ENCODE data around the gene OR2B2. TPM values are rescaled to one million over a fixed set of nuclear protein-coding genes. Genes with fewer than 3 reads are reported as not detected.

OR2B2 gene
- total and polyA plus RNA-seq, 2 of the 4 experiments (the other 2 are of a cell fraction) = not detected

GRCh38 chr6:27864906-27865849 is 47.0 kb downstream of the OR2B2 start:
- peaks cover 4% of the 10 kb centered on the region; the same call in 1 of the 2 replicates for H3K9me1 ChIP-seq (ENCODE audit: insufficient read depth, low read length)
- peak overlapping the region; percentile 64; the same call in 1 of the 2 replicates for H3K56ac ChIP-seq (ENCODE audit: extremely low read depth, insufficient read depth, low read length)
- in situ Hi-C loops (cut with MboI; ENCODE audit: low sequenced_read_pairs) = loop anchor here (5.0 kb wide), 1 partner anchor 33 kb away; a partner anchor contains a TSS
- H2AFZ ChIP-seq (replicated peaks; ENCODE audit: low read length, poor library complexity) = peak overlapping the region; percentile 81
- peak overlapping the region; percentile 82 for H2BK5ac ChIP-seq (ENCODE audit: low read depth, low read length, poor library complexity, severe bottlenecking)
- dilution Hi-C loops (cut with HindIII; ENCODE audit: low sequenced_read_pairs, unreplicated experiment) = no loop called here
- H3K14ac ChIP-seq (replicated peaks; ENCODE audit: low read depth, low read length) = no peak overlapping the region; the same call in 1 of the 2 replicates
- H3K4me3 ChIP-seq (ENCODE audit: insufficient read depth, low read depth, low read length) = peak overlapping the region; percentile 76
- peak overlapping the region; percentile 77 for H3K27ac ChIP-seq (ENCODE audit: insufficient read depth, low read length)
- peaks cover 9% of the 10 kb centered on the region for H3K4me1 ChIP-seq (ENCODE audit: control insufficient read depth, insufficient read depth, low read length)
- TSS peak; percentile 99 for BruUV-seq (replicated peaks)
- H3K9ac ChIP-seq (ENCODE audit: low read depth, low read length) = peak overlapping the region; percentile 87
- peak overlapping the region; percentile 28; the same call in 1 of the 2 replicates for H2BK120ac ChIP-seq (ENCODE audit: low read depth, low read length)
- H2AK9ac ChIP-seq (replicated peaks; ENCODE audit: low read depth, low read length, poor library complexity) = no peak overlapping the region
- H4K91ac ChIP-seq (ENCODE audit: insufficient read depth, low read depth, low read length) = no peak overlapping the region
- no peaks in the 10 kb centered on the region for H4K20me1 ChIP-seq (ENCODE audit: insufficient read depth, low read length)
- peak overlapping the region; percentile 100 for H3K4me2 ChIP-seq (ENCODE audit: low read depth, low read length)
- ATAC-seq (ENCODE audit: low read depth) (peak; percentile 75), DNase-seq (peak; percentile 99)
- CTCF ChIA-PET = interaction anchor here (1.0 to 1.1 kb wide), 2 partner anchors 14 to 26 kb away, joined by 3 to 5 read pairs; no protein-coding TSS in a partner anchor
- H2BK15ac ChIP-seq (ENCODE audit: low read depth, low read length) = no peak overlapping the region
- peak overlapping the region; percentile 71 for H3K4ac ChIP-seq (ENCODE audit: low read depth, low read length)
- H3K18ac ChIP-seq (ENCODE audit: low read depth, low read length) = peak overlapping the region; percentile 45
- peak overlapping the region; percentile 68 for H3K23ac ChIP-seq (ENCODE audit: low read depth, low read length)
- no peaks in the 10 kb centered on the region for H3K27me3 ChIP-seq (ENCODE audit: control insufficient read depth, insufficient read depth, low read length)
- H3K9me3 ChIP-seq (ENCODE audit: control insufficient read depth, insufficient read depth, low read length) = no peaks in the 10 kb centered on the region
- H2AK5ac ChIP-seq (ENCODE audit: low read depth, low read length) = no peak overlapping the region
- peak overlapping the region; percentile 30 to 81; a peak in 2 of 4 replicates for H4K8ac ChIP-seq (ENCODE audit: low read depth in 2 of 2, low read length in 2 of 2)
- POLR2A ChIA-PET (ENCODE audit: unreplicated experiment) = interaction anchor here (0.7 to 4.2 kb wide), 7 partner anchors 19 to 718 kb away, joined by 3 to 61 read pairs (median 4); a partner anchor contains a TSS
- no peaks in the 10 kb centered on the region for H3K36me3 ChIP-seq (ENCODE audit: control insufficient read depth, insufficient read depth, low read length)
- H2BK20ac ChIP-seq (ENCODE audit: low read depth, low read length) = 0 out of 2 replicates have a peak overlapping the region, but pooled peaks have one; percentile 6
- 0% methylated on average over 20 of the region's 58 CpGs; no CpG with 5 or more reads in 1 of the 2 experiments for WGBS, 2 experiments (ENCODE audit: extremely low coverage in 2 of 2, insufficient read length in 1 of 2)
- intact Hi-C loops (cut with micrococcal nuclease) = loop anchor here (1.0 kb wide), 1 partner anchor 26 kb away; no protein-coding TSS in a partner anchor
- H3K79me1 ChIP-seq (ENCODE audit: low read depth in 1 of 2, low read length in 2 of 2) = peaks cover 0 to 5% of the 10 kb centered on the region in 2 experiments; a peak in 1 of 4 replicates
- peak overlapping the region; percentile 78 for H4K5ac ChIP-seq (ENCODE audit: low read depth, low read length)
- TF ChIP-seq CEBPB (IDR thresholded peaks at IDR 0.05; ENCODE audit: low read depth, low read length) (peak; percentile 83), RCOR1 (IDR thresholded peaks at IDR 0.05; ENCODE audit: insufficient replicate concordance, low read length) (no peak), POLR2A (IDR thresholded peaks at IDR 0.05; ENCODE audit: low read depth, low read length) (peak; percentile 94), MAZ (IDR thresholded peaks at IDR 0.05; ENCODE audit: borderline replicate concordance, low read depth, low read length) (no peak), SMC3 (IDR thresholded peaks at IDR 0.05; ENCODE audit: low read depth, low read length) (no peak), ELK1 (IDR thresholded peaks at IDR 0.05; ENCODE audit: borderline replicate concordance, low read depth, low read length) (no peak), CTCF (conservative IDR thresholded peaks at IDR 0.05; ENCODE audit: low read depth, low read length) (no peak), RAD21 (IDR thresholded peaks at IDR 0.05; ENCODE audit: low read length) (no peak), NFE2L2 (IDR thresholded peaks at IDR 0.05; ENCODE audit: low read depth, low read length) (no peak), MXI1 (IDR thresholded peaks at IDR 0.05; ENCODE audit: borderline replicate concordance, low read depth, low read length) (no peak), RFX5 (IDR thresholded peaks at IDR 0.05; ENCODE audit: low read depth, low read length) (no peak), BHLHE40 (IDR thresholded peaks at IDR 0.05; ENCODE audit: low read depth, low read length) (peak; percentile 6; the same call in 1 of the 2 replicates), MAFK (IDR thresholded peaks at IDR 0.05; ENCODE audit: low read depth, low read length) (no peak), FOS (IDR thresholded peaks at IDR 0.05; ENCODE audit: low read depth, low read length) (peak; percentile 68)

All from IMR-90 (cell line).